ENCODE results near the gene ORMDL3.
A peak's percentile ranks its signal among the peaks of the same experiment; 100 is the strongest.
"Not testable (repeated sequence)": the region's sequence is repeated elsewhere in the genome, so short reads cannot be mapped to it uniquely, and the experiment has no call there.

The ORMDL3 gene

GRCh38 chr17:39951924-39952679 lies 24.7 kb upstream of the ORMDL3 start:
- in situ Hi-C loops (cut with HindIII; ENCODE audit: low sequenced_read_pairs): no loop called here
- DNase-seq (ENCODE audit: low read depth): no peak
- H3K4me3 ChIP-seq (ENCODE audit: low read depth, low read length): peak overlapping the region; percentile 36
- TF ChIP-seq CTCF (IDR thresholded peaks at IDR 0.05; ENCODE audit: low read depth, low read length, missing control alignments): no peak

GRCh38 chr17:39950871-39951348 lies 23.5 kb upstream of the ORMDL3 start:
- no peak for DNase-seq (ENCODE audit: low read depth)
- TF ChIP-seq CTCF (IDR thresholded peaks at IDR 0.05; ENCODE audit: low read depth, low read length, missing control alignments): no peak
- in situ Hi-C loops (cut with HindIII; ENCODE audit: low sequenced_read_pairs): no loop called here
- no peak overlapping the region for H3K4me3 ChIP-seq (ENCODE audit: low read depth, low read length)

- H3K4me3 ChIP-seq (ENCODE audit: low read depth, low read length): no peak overlapping the region
- TF ChIP-seq CTCF (IDR thresholded peaks at IDR 0.05; ENCODE audit: low read depth, low read length, missing control alignments): no peak
- in situ Hi-C loops (cut with HindIII; ENCODE audit: low sequenced_read_pairs): no loop called here
- DNase-seq (ENCODE audit: low read depth): no peak
These were observed 21.6 kb upstream of the ORMDL3 start for GRCh38 chr17:39949028-39949427.

- DNase-seq (ENCODE audit: low read depth); in situ Hi-C loops (cut with HindIII; ENCODE audit: low sequenced_read_pairs); H3K4me3 ChIP-seq (ENCODE audit: low read depth, low read length): not testable (repeated sequence)
These were observed 21.1 kb upstream of the ORMDL3 start for GRCh38 chr17:39948489-39948828.

- no peak overlapping the region for H3K4me3 ChIP-seq (ENCODE audit: low read depth, low read length)
- in situ Hi-C loops (cut with HindIII; ENCODE audit: low sequenced_read_pairs): no loop called here
- TF ChIP-seq CTCF (IDR thresholded peaks at IDR 0.05; ENCODE audit: low read depth, low read length, missing control alignments): no peak
- no peak for DNase-seq (ENCODE audit: low read depth)
These were observed 19.3 kb upstream of the ORMDL3 start for GRCh38 chr17:39946551-39947330.

- in situ Hi-C loops (cut with HindIII; ENCODE audit: low sequenced_read_pairs): no loop called here
- no peak for DNase-seq (ENCODE audit: low read depth)
- H3K4me3 ChIP-seq (ENCODE audit: low read depth, low read length): no peak overlapping the region
- no peak for TF ChIP-seq CTCF (IDR thresholded peaks at IDR 0.05; ENCODE audit: low read depth, low read length, missing control alignments)
These were observed 17.0 kb upstream of the ORMDL3 start for GRCh38 chr17:39944393-39944711.
